ENCODE measurements around the gene CCL8. TPM values are rescaled to one million over a fixed set of nuclear protein-coding genes. Genes with fewer than 3 reads are reported as not detected.

CCL8 gene
- total RNA-seq, 2 donors from 2014 or later = 4.2 TPM; not detected in 1

DNA sequence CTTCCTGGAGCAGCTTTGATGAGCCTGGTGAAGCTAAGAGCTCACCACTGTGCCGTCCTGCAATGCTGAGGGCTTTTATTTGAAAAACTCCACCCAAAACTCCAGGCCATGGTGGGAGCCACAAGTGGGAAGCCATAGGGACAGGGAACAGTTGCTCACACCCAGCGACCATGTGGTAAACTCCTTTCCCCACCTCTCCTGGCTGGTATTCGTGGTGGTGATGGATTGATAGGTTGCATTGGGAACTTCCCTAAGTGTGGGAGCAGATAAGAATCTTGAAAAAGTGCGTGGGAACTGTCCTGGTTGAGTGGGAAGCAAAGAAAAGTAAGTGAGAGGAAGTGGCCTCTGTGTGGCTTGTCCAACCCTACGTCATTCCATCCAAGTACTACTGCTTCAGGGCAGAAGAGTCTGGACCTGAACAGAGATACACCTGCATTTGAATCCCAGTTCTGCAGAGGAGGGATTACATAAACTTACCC lies 44.0 kb downstream of the CCL8 start, which contains the start of gene CCL1:
Gene CCL1, minus strand, starts transcription at position 51 of the 479 bp plus-strand sequence. CDS start 72 bp downstream, outside the sequence.
- ATAC-seq (no peak), DNase-seq (no peak)
- intact Hi-C loops (cut with DNase I, micrococcal nuclease) = loop anchor here in 1 of 2 donors (10.0 kb wide), 1 partner anchor 158 kb away; no protein-coding TSS in a partner anchor

GRCh38 chr17:34364751-34365150 lies 45.5 kb downstream of the CCL8 start:
- intact Hi-C loops (cut with DNase I, micrococcal nuclease) = loop anchor here in 1 of 2 donors (10.0 kb wide), 1 partner anchor 160 kb away; no protein-coding TSS in a partner anchor
- no peak for ATAC-seq
- DNase-seq = no peak

DNA sequence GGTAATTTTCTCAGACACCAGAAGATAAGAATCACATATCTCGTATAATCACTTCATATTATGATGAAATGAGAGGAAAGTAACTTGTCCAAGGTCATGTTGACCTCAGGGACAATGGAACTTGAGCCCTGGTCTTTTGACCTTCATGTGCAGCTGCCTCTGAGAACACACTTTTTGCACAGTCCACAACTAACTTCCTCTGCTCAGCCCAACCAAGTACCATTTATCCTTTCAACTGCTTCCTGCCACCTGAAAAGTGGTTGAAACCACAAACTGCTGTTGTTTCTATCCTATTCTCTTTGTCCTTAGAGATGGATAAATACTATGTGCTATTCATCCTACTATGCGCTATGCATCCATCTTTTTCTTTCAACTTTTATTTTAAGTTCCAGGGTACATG lies 46.1 kb downstream of the CCL8 start:
- intact Hi-C loops (cut with DNase I, micrococcal nuclease) = loop anchor here in 1 of 2 donors (10.0 kb wide), 1 partner anchor 161 kb away; no protein-coding TSS in a partner anchor
- DNase-seq = no peak
- no peak for ATAC-seq

GRCh38 chr17:34366010-34366409 lies 46.8 kb downstream of the CCL8 start:
- intact Hi-C loops (cut with DNase I, micrococcal nuclease) = loop anchor here in 1 of 2 donors (10.0 kb wide), 1 partner anchor 161 kb away; no protein-coding TSS in a partner anchor
- ATAC-seq = no peak
- no peak for DNase-seq

DNA sequence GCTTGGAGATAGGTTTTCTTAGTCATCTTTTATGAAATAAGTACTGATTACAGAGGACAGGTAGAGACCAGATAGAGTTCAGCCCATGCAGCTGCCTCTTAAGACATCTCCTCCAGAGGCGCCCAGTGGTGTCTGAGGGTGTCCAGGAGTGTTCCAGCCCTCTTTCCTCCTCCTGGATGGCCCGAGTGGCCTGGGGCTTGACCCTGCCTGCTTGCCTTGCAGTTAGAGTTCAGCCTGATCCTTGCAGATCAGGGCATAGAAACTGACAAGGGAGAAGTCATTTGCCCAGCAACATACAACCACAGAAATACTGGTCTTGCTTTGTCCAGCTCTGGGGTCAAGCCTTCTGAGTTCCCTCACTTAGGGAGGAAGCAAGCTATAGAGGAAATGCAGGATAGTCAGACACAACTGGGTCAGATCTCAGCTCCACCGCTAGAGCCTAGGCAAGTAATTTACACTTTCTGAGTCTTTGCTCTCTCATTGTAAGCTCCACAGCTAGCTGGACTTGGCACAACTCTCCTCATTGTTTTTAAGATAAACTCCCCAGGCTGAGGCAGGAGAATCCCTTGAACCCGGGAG lies 47.4 kb downstream of the CCL8 start:
- ATAC-seq (no peak), DNase-seq (no peak)
- intact Hi-C loops (cut with DNase I, micrococcal nuclease) = loop anchor here in 1 of 2 donors (10.0 kb wide), 1 partner anchor 162 kb away; no protein-coding TSS in a partner anchor

DNA sequence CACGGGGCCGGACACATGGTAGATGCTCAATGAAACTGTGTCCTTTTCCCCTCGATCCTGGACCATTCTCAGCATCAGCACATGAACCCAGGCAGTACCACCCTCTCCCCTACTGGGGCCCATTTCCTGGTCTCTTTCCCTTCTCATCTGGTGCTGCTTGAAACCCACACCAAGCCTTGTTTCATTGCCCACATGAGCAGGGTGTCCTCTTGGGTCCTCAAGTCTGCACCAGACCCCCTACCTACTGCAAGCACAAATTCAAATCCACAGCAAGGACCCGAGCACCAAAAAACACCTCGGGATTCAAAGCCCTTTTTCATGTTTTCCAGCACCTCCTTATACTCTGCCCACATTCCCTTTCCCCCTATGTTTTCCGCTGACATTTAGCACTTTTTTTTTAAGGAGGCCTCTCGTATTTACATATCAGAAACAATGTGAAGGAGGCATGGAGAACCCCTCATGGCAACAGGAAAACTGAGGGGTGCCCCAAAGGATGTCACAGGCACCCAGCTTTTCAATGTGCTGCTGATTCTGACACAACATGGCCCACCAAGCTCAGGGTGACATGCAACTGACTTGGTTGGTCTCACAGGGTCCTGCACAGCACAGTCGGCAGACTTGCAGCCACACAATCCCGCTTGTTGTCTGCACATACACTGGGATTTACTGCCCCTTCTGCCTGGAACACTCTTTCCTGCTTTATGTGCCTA lies 48.4 kb downstream of the CCL8 start:
- ATAC-seq (no peak), DNase-seq (no peak)
- intact Hi-C loops (cut with DNase I, micrococcal nuclease) = loop anchor here in 1 of 2 donors (10.0 kb wide), 1 partner anchor 163 kb away; no protein-coding TSS in a partner anchor

DNA sequence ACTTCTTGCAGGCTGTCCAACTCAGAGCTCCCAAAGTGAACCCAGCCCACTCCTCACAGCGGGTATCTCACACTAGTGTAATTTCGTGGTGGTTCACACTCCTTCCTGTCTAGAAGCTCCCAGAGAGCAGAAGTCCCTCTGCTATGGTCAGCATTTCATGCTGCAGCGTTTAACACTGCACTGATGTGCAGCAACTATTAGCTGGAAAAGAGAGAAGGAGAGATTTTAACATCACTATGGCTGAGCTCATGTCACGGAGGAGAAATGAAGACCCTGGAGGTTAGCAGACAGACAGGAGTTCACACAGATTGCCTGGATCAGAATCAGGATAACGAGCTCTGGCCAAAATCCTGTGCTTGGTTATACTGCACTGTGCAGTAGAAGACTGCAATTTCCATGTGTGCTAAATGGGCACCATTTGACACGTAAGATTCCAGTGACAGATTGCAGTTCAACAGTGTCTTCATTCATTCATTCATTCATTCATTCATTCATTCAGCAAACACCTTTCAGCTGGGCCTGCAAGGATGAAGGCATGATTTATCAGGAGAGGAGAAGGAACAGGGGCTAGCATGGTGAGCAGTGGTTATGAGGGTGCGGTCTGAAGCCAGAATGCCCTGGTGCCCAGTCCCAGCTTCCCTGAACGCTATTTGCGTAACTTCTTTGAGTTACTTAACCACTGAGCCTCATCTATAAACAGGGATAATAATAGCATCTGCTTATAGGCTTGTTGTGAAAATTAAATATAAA lies 49.1 kb downstream of the CCL8 start:
- no peak for ATAC-seq
- intact Hi-C loops (cut with DNase I, micrococcal nuclease) = loop anchor here in 1 of 2 donors (10.0 kb wide), 1 partner anchor 164 kb away; no protein-coding TSS in a partner anchor
- DNase-seq = no peak

DNA sequence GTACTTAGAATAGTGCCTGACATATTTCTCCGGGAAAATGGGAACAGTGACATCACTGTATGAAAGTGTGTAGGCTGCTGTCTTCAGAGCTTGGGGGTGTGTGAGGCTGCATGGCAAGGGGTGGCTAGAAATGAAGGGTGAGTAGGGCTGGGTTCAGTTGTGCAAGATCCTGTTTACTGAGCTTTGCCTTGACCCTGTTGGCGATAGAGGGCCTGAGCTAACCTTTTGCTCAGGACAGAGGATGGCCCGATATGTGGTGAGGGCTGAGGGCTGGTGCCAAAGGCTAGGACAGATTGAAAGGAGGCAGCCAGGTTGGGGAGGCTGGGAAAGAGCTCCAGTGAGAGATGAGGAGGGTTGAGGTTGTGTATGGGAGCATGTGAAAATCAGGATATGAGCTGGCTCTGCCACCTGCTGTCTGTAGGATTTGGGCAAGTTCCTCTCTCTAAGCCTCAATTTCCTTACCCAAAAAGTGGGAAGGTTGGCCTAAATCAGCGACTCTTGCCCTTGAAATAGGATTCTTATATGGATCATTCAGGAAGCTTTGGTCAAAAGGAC lies 49.8 kb downstream of the CCL8 start:
- DNase-seq (no peak), ATAC-seq (no peak)
- intact Hi-C loops (cut with DNase I, micrococcal nuclease) = loop anchor here in 1 of 2 donors (10.0 kb wide), 1 partner anchor 164 kb away; no protein-coding TSS in a partner anchor

DNA sequence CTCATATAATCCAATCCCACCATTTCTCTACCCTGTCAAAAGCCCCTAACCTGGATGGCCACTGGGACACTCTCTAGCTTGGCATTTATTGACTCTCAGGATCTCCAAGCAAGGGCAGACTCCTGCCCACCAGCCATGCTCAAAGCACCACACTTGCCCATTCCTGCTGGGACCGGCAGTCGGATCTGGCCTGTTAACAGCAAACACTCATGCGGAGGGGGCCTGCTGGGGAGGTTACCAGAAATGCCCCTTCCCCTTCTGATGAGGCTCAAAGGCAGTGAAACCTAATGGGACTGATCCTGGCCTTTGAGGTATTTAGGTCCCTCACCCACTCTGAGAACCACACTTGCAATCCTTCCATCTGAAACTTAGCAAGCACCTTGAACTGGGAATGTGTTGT lies 50.3 kb downstream of the CCL8 start:
- ATAC-seq (no peak), DNase-seq (no peak)
- intact Hi-C loops (cut with DNase I, micrococcal nuclease) = loop anchor here in 1 of 2 donors (10.0 kb wide), 1 partner anchor 165 kb away; no protein-coding TSS in a partner anchor

- DNase-seq (no peak), ATAC-seq (no peak)
- intact Hi-C loops (cut with DNase I, micrococcal nuclease) = no loop called here
Measured at GRCh38 chr17:34370376-34370996, 51.3 kb downstream of the CCL8 start.

- ATAC-seq (peak; percentile 27), DNase-seq (no peak)
- intact Hi-C loops (cut with DNase I, micrococcal nuclease) = no loop called here
Measured at GRCh38 chr17:34370997-34371395, 51.8 kb downstream of the CCL8 start.

Other genes starting within 250 kb of the CCL8 start
- 10 to 100 TPM in 1 of 2 donors, 1 to 10 TPM in 1; 4.6 to 13.0 TPM for gene CCL2, start 64.2 kb upstream of the CCL8 start, total RNA-seq
- gene CCL7, start 49.2 kb upstream of the CCL8 start, total RNA-seq = not detected
- 1 to 10 TPM; 1.2 to 4.9 TPM for gene CCL11, start 33.7 kb upstream of the CCL8 start, total RNA-seq
- gene CCL13, start 37.0 kb downstream of the CCL8 start, total RNA-seq = 1 to 10 TPM; 2.6 to 7.3 TPM
- gene CCL1, start 43.8 kb downstream of the CCL8 start, total RNA-seq = not detected